OCI-LY3 (cell line): Measurements from ENCODE around the gene PKIG.

ENCODE experiments used
- H2AFZ ChIP-seq: fragments of 200-600, 300-600 bp; shearing (Covaris generic); 2 replicates; pipeline ENCODE4 v1.6.0; 2014; ENCODE audit warnings: antibody characterized with exemption, low read depth, low read length
- H3K27ac ChIP-seq: fragments of 200-600, 300-600 bp; sonication (generic); 2 replicates; pipeline ENCODE4 v1.5.1; 2014; ENCODE audit warnings: mild to moderate bottlenecking, low read length, moderate library complexity, mixed read lengths
- H3K27me3 ChIP-seq: fragments of 200-600, 300-600 bp; sonication (generic); 2 replicates; pipeline ENCODE4 v1.6.1; 2014; ENCODE audit warnings: low read depth, low read length, mixed read lengths
- H3K36me3 ChIP-seq: fragments of 200-600, 300-600 bp; sonication (generic); replicated peaks from 2 replicates; pipeline ENCODE3; 2014; ENCODE audit warnings: low read depth, low read length, mixed read lengths
- H3K4me1 ChIP-seq: fragments of 300-600, 200-600 bp; sonication (generic); 2 replicates; pipeline ENCODE4 v1.6.1; 2014; ENCODE audit warnings: low read length, mixed read lengths
- H3K4me2 ChIP-seq: fragments of 200-600, 300-600 bp; sonication (generic); 2 replicates; pipeline ENCODE4 v1.6.1; 2014; ENCODE audit warnings: low read length, mixed read lengths
- H3K4me3 ChIP-seq: fragments of 300-600, 200-600 bp; sonication (generic); 2 replicates; pipeline ENCODE4 v1.5.1; 2014; ENCODE audit warnings: antibody characterized with exemption, mild to moderate bottlenecking, low read length, moderate library complexity
- H3K79me2 ChIP-seq: fragments of 300-600, 200-600 bp; shearing (Covaris generic); 2 replicates; pipeline ENCODE4 v1.6.1; 2014; ENCODE audit warnings: mild to moderate bottlenecking, low read length, mixed read lengths
- H3K9ac ChIP-seq: fragments of 300-600, 200-600 bp; shearing (Covaris generic); 2 replicates; pipeline ENCODE4 v1.6.0; 2014; ENCODE audit warnings: mild to moderate bottlenecking, low read length, moderate library complexity
- H3K9me3 ChIP-seq: fragments of 200-600, 300-600 bp; shearing (Covaris generic); 2 replicates; pipeline ENCODE4 v1.6.1; 2014; ENCODE audit warnings: low read length, mixed read lengths; ENCODE audit not compliant: insufficient read depth
- H4K20me1 ChIP-seq: fragments of 200-600, 300-600 bp; sonication (generic); 2 replicates; pipeline ENCODE4 v1.6.1; 2016; ENCODE audit warnings: low read length, mixed read lengths; ENCODE audit not compliant: insufficient read depth
- EZH2phosphoT487 ChIP-seq: fragments of 200-600 bp; shearing (Covaris generic); IDR thresholded peaks from 2 replicates; pipeline ENCODE4 v1.6.1; 2018; ENCODE audit warnings: antibody characterized with exemption, mixed run types, low read depth
- TF ChIP-seq, protein P1 (sequence below): fragments of 200-600, 300-600 bp; sonication (generic); IDR thresholded peaks from 2 replicates; pipeline ENCODE4 v1.5.1; 2014; ENCODE audit warnings: antibody characterized with exemption, low read length, low read depth

The PKIG gene

DNA sequence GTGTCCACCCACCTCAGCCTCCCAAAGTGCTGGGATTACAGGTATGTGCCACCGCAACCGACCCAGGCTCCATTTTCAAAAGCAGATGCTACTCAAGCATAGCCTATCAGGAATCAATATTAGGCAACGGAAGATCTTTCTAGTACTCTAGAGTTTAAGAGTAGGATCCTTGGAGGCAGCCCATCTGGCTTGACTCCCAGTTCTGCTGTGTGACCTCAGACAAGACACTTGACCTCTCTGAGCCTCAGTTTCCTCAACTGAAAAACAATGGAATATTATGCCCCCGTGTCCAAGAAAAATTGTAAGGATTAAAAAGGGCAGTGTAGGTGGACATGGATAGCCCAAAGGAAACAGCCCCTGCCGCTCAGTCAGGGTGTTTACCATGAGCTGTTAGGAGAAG, 54.7 kb downstream of the PKIG start:
- Histone ChIP-seq H3K4me1 (peaks cover 12% of the 10 kb centered on the region), H3K9me3 (no peaks in the 10 kb centered on the region), H4K20me1 (peaks cover 5% of the 10 kb centered on the region), H3K27me3 (no peaks in the 10 kb centered on the region), H3K4me3 (no peak overlapping the region), H3K79me2 (peaks cover 4% of the 10 kb centered on the region; the same call in 1 of the 2 replicates), H3K4me2 (no peak overlapping the region), H3K9ac (no peak overlapping the region), H2AFZ (no peak overlapping the region), H3K36me3 (peaks cover 59% of the 10 kb centered on the region), H3K27ac (no peak overlapping the region)
- TF ChIP-seq EZH2phosphoT487 = no peak
- TF ChIP-seq, protein P1, sequence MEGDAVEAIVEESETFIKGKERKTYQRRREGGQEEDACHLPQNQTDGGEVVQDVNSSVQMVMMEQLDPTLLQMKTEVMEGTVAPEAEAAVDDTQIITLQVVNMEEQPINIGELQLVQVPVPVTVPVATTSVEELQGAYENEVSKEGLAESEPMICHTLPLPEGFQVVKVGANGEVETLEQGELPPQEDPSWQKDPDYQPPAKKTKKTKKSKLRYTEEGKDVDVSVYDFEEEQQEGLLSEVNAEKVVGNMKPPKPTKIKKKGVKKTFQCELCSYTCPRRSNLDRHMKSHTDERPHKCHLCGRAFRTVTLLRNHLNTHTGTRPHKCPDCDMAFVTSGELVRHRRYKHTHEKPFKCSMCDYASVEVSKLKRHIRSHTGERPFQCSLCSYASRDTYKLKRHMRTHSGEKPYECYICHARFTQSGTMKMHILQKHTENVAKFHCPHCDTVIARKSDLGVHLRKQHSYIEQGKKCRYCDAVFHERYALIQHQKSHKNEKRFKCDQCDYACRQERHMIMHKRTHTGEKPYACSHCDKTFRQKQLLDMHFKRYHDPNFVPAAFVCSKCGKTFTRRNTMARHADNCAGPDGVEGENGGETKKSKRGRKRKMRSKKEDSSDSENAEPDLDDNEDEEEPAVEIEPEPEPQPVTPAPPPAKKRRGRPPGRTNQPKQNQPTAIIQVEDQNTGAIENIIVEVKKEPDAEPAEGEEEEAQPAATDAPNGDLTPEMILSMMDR = no peak

DNA sequence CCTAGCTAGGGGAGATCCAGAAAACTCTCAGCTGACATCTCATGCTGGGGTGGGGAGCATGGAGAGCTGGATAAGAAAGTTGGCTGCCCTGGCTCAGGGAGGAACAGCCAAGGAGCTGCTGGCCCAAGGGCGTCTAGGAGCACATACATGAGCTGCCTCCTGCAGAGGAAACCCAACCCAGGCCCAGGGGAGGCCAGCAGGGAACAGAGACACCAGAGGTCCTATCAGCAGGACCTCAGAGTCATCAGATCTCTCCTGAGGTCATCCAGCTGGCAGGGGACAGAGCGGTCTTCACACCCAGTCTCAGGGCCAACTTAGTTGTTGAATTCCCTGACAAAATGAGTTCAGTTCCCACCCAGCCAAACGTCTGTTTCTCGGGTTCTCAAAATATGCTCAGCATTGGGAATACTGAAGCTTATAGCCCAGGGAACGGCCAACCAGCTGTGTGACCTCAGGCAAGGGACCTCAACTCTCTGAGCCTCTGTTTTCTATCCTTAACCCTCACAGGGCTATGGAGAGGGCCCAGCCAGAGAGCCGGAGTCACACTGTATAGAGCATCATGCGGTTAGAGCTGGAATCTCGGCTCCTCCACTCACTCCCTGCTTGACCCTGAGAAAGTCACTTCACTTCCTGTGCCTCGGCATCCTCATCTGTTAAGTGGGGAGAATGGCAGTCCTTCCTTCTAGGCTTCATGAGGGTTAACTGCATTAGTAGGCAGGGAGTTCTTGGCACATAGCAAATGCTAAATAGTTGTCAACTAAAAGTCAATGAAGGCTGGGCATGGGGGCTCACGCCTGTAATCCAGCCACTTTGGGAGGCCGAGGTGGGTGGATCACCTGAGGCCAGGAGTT, 55.4 kb downstream of the PKIG start:
- H3K4me2 ChIP-seq = no peak overlapping the region
- no peak overlapping the region for H3K9ac ChIP-seq
- H3K4me1 ChIP-seq = peaks cover 19% of the 10 kb centered on the region
- no peak overlapping the region for H3K4me3 ChIP-seq
- peaks cover 5% of the 10 kb centered on the region; the same call in 1 of the 2 replicates for H4K20me1 ChIP-seq
- H3K27ac ChIP-seq = no peak overlapping the region
- no peak for TF ChIP-seq EZH2phosphoT487
- TF ChIP-seq, protein P1 = no peak
- H3K27me3 ChIP-seq = no peaks in the 10 kb centered on the region
- peaks cover 10% of the 10 kb centered on the region; the same call in 1 of the 2 replicates for H3K79me2 ChIP-seq
- H3K36me3 ChIP-seq = peaks cover 58% of the 10 kb centered on the region
- H3K9me3 ChIP-seq = no peaks in the 10 kb centered on the region
- H2AFZ ChIP-seq = no peak overlapping the region

DNA sequence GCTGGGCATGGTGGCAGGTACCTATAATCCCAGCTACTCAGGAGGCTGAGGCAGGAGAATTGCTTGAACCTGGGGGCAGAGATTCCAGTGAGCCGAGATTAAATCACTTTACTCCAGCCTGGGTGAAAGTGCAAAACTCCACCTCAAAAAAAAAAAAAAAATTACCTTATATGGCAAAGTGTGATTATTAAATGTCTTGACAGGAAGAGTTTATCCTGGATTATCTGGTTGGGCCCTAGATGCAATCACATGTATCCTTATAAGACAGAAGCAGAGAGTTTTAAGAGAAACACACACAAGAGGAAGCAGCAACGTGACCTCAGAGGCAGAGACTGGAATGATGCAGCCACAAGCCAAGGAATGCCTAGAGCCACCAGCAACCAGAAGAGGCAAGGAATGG, 58.1 kb downstream of the PKIG start:
- no peak overlapping the region for H3K4me3 ChIP-seq
- H4K20me1 ChIP-seq = no peaks in the 10 kb centered on the region
- peaks cover 35% of the 10 kb centered on the region for H3K36me3 ChIP-seq
- H3K4me2 ChIP-seq = no peak overlapping the region
- H2AFZ ChIP-seq = no peak overlapping the region
- TF ChIP-seq, protein P1 = no peak
- no peak for TF ChIP-seq EZH2phosphoT487
- H3K4me1 ChIP-seq = peaks cover 37% of the 10 kb centered on the region
- peaks cover 30% of the 10 kb centered on the region for H3K79me2 ChIP-seq
- H3K9ac ChIP-seq = no peak overlapping the region
- no peaks in the 10 kb centered on the region for H3K9me3 ChIP-seq
- H3K27ac ChIP-seq = no peak overlapping the region
- no peaks in the 10 kb centered on the region for H3K27me3 ChIP-seq

DNA sequence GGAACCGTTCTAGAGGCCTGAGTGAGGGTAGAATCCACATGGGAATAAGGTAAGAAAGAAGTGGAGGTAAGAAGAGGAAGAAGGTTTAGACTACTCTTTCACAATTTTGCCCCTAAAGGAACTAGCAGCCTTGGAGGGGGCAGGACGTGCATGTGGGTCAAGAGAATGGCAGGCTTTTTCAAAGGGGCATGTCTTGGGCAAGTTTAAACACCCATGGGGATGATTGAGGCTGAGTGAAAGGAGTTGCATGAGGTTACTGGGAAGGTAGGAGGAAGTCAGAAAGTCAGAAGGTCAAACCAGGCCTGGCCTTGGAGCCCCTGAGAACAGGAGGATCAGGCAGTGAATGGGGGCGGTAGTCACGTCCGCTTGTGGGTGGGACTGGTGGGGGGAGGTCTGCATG, 58.9 kb downstream of the PKIG start:
- Histone ChIP-seq H3K36me3 (peaks cover 30% of the 10 kb centered on the region), H4K20me1 (no peaks in the 10 kb centered on the region), H3K9ac (no peak overlapping the region), H3K4me1 (peaks cover 45% of the 10 kb centered on the region), H3K27me3 (no peaks in the 10 kb centered on the region), H3K79me2 (peaks cover 36% of the 10 kb centered on the region), H3K4me2 (no peak overlapping the region), H3K9me3 (no peaks in the 10 kb centered on the region), H2AFZ (no peak overlapping the region), H3K4me3 (no peak overlapping the region), H3K27ac (no peak overlapping the region)
- TF ChIP-seq EZH2phosphoT487 = no peak
